IMR-90 (cell line): Measurements from ENCODE around the gene PCYOX1L.

Experiments used
- CHD1 ChIP-seq: IDR thresholded peaks from 2 replicates; pipeline ENCODE4 v1.6.1; 2012; ENCODE audit warnings: low read depth, low read length, improper control_type of control experiment
- FOS ChIP-seq: fragments of 150-350 bp; IDR thresholded peaks from 2 replicates; pipeline ENCODE4 v1.6.1; 2016; ENCODE audit warnings: low read depth, low read length
- MAFK ChIP-seq: IDR thresholded peaks from 2 replicates; pipeline ENCODE4 v1.6.1; 2012; ENCODE audit warnings: low read depth, low read length, improper control_type of control experiment
- MAZ ChIP-seq: IDR thresholded peaks from 2 replicates; pipeline ENCODE4 v1.6.1; 2012; ENCODE audit warnings: low read depth, mild to moderate bottlenecking, low read length, improper control_type of control experiment, moderate library complexity, borderline replicate concordance
- POLR2A ChIP-seq: IDR thresholded peaks from 2 replicates; pipeline ENCODE4 v1.6.1; 2012; ENCODE audit warnings: mild to moderate bottlenecking, low read depth, low read length
- RAD21 ChIP-seq: IDR thresholded peaks from 2 replicates; pipeline ENCODE4 v1.6.1; 2012; ENCODE audit warnings: low read length, improper control_type of control experiment
- RFX5 ChIP-seq: IDR thresholded peaks from 2 replicates; pipeline ENCODE4 v1.8.0; 2012; ENCODE audit warnings: low read depth, mild to moderate bottlenecking, low read length, moderate library complexity
- TF ChIP-seq, protein P1 (sequence below): conservative IDR thresholded peaks from 2 replicates; pipeline ENCODE4 v1.5.1; 2012; ENCODE audit warnings: mild to moderate bottlenecking, low read depth, low read length, improper control_type of control experiment
- TF ChIP-seq, protein P2 (sequence below): fragments of 150-350 bp; IDR thresholded peaks from 2 replicates; pipeline ENCODE4 v1.6.1; 2017; ENCODE audit warnings: mild to moderate bottlenecking, antibody characterized with exemption, low read length, low read depth

DNA sequence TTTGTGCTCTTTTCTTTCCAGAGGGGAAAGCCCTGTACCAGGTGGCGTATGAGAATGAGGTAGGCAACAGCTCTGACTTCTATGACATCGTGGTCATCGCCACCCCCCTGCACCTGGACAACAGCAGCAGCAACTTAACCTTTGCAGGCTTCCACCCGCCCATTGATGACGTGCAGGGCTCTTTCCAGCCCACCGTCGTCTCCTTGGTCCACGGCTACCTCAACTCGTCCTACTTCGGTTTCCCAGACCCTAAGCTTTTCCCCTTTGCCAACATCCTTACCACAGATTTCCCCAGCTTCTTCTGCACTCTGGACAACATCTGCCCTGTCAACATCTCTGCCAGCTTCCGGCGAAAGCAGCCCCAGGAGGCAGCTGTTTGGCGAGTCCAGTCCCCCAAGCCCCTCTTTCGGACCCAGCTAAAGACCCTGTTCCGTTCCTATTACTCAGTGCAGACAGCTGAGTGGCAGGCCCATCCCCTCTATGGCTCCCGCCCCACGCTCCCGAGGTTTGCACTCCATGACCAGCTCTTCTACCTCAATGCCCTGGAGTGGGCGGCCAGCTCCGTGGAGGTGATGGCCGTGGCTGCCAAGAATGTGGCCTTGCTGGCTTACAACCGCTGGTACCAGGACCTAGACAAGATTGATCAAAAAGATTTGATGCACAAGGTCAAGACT is 10.3 kb downstream of the PCYOX1L start:
- TF ChIP-seq POLR2A: no peak
- TF ChIP-seq, protein P1, sequence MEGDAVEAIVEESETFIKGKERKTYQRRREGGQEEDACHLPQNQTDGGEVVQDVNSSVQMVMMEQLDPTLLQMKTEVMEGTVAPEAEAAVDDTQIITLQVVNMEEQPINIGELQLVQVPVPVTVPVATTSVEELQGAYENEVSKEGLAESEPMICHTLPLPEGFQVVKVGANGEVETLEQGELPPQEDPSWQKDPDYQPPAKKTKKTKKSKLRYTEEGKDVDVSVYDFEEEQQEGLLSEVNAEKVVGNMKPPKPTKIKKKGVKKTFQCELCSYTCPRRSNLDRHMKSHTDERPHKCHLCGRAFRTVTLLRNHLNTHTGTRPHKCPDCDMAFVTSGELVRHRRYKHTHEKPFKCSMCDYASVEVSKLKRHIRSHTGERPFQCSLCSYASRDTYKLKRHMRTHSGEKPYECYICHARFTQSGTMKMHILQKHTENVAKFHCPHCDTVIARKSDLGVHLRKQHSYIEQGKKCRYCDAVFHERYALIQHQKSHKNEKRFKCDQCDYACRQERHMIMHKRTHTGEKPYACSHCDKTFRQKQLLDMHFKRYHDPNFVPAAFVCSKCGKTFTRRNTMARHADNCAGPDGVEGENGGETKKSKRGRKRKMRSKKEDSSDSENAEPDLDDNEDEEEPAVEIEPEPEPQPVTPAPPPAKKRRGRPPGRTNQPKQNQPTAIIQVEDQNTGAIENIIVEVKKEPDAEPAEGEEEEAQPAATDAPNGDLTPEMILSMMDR: no peak
- TF ChIP-seq, protein P2, sequence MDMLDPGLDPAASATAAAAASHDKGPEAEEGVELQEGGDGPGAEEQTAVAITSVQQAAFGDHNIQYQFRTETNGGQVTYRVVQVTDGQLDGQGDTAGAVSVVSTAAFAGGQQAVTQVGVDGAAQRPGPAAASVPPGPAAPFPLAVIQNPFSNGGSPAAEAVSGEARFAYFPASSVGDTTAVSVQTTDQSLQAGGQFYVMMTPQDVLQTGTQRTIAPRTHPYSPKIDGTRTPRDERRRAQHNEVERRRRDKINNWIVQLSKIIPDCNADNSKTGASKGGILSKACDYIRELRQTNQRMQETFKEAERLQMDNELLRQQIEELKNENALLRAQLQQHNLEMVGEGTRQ: no peak
- TF ChIP-seq RFX5: no peak
- no peak for TF ChIP-seq RAD21
- TF ChIP-seq MAFK: no peak
- no peak for TF ChIP-seq FOS
- TF ChIP-seq CHD1: no peak
- no peak for TF ChIP-seq MAZ
